GM21390 (cell line): ENCODE results near the gene BRAF.
"Not testable (repeated sequence)": the region's sequence is repeated elsewhere in the genome, so short reads cannot be mapped to it uniquely, and the experiment has no call there.

ENCODE experiments used
- ATAC-seq: cut with Tn5 transposase; IDR thresholded peaks from one replicate; pipeline ENCODE4 v1.9.1; 2021; ENCODE audit not compliant: unreplicated experiment

Gene BRAF

GRCh38 chr7:140774371-140774770 lies 150.4 kb downstream of the BRAF start:
- no peak for ATAC-seq

GRCh38 chr7:140773104-140773503 lies 151.6 kb downstream of the BRAF start:
- ATAC-seq: no peak

- no peak for ATAC-seq
These were observed 152.9 kb downstream of the BRAF start for GRCh38 chr7:140771826-140772225.

- ATAC-seq: no peak
These were observed 154.9 kb downstream of the BRAF start for GRCh38 chr7:140769852-140770251.

- no peak for ATAC-seq
These were observed 157.3 kb downstream of the BRAF start for GRCh38 chr7:140767418-140767817.

- ATAC-seq: not testable (repeated sequence)
These were observed 159.3 kb downstream of the BRAF start for GRCh38 chr7:140765441-140765840.

- ATAC-seq: not testable (repeated sequence)
These were observed 161.6 kb downstream of the BRAF start for GRCh38 chr7:140763166-140763565.

- not testable (repeated sequence) for ATAC-seq
These were observed 163.4 kb downstream of the BRAF start for GRCh38 chr7:140761375-140761774.

GRCh38 chr7:140754506-140754905 lies 170.2 kb downstream of the BRAF start:
- no peak for ATAC-seq

GRCh38 chr7:140752533-140752932 lies 172.2 kb downstream of the BRAF start:
- ATAC-seq: no peak

- no peak for ATAC-seq
These were observed 178.0 kb downstream of the BRAF start for GRCh38 chr7:140746751-140747150.

- ATAC-seq: no peak
These were observed 179.3 kb downstream of the BRAF start for GRCh38 chr7:140745266-140746058.

GRCh38 chr7:140744005-140744404 lies 180.7 kb downstream of the BRAF start:
- no peak for ATAC-seq

GRCh38 chr7:140743255-140743654 lies 181.5 kb downstream of the BRAF start:
- ATAC-seq: not testable (repeated sequence)

- ATAC-seq: no peak
These were observed 186.4 kb downstream of the BRAF start for GRCh38 chr7:140738280-140738679.

GRCh38 chr7:140734729-140735128 lies 190.0 kb downstream of the BRAF start:
- no peak for ATAC-seq

GRCh38 chr7:140734096-140734495 lies 190.6 kb downstream of the BRAF start:
- no peak for ATAC-seq

GRCh38 chr7:140732416-140732815 lies 192.3 kb downstream of the BRAF start:
- ATAC-seq: no peak

- no peak for ATAC-seq
These were observed 198.4 kb downstream of the BRAF start for GRCh38 chr7:140726281-140726680.

GRCh38 chr7:140724706-140725105 lies 200.0 kb downstream of the BRAF start:
- no peak for ATAC-seq

GRCh38 chr7:140723574-140723973 lies 201.2 kb downstream of the BRAF start:
- ATAC-seq: no peak

- ATAC-seq: no peak
These were observed 201.7 kb downstream of the BRAF start for GRCh38 chr7:140723006-140723405.

- ATAC-seq: no peak
These were observed 202.5 kb downstream of the BRAF start for GRCh38 chr7:140722254-140722653.
